ENCODE measurements around the gene RFNG. TPM values are rescaled to one million over a fixed set of nuclear protein-coding genes. Genes with fewer than 3 reads are reported as not detected.

RFNG gene
- total RNA-seq, 1 donor from 2014 or later: 21.1 TPM

DNA sequence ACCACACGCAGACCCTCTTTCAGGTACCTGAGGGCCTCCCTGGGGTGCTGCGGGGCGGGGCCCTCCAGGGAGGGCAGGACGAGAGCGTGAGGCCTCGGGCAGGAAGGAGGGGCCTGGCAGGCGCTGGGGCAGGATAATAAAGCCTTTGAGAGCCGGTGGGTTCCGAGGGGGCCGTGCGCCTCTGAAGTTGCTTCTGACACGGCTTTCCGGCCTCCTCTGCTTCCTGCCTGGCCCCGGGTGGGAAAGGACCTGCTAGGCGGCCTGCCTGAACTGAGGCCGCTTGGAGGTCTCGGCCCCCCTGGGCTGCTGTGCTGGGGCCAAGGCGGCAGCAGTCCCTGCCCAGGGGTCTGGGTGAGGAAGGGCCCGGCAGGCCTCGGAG is 39.4 kb downstream of the RFNG start:
- no peaks in the 10 kb centered on the region for H3K27me3 ChIP-seq (ENCODE audit: low read depth)
- H3K27ac ChIP-seq (replicated peaks): peak overlapping the region; percentile 96
- H3K9me3 ChIP-seq (replicated peaks): no peaks in the 10 kb centered on the region
- TF ChIP-seq, protein P1, sequence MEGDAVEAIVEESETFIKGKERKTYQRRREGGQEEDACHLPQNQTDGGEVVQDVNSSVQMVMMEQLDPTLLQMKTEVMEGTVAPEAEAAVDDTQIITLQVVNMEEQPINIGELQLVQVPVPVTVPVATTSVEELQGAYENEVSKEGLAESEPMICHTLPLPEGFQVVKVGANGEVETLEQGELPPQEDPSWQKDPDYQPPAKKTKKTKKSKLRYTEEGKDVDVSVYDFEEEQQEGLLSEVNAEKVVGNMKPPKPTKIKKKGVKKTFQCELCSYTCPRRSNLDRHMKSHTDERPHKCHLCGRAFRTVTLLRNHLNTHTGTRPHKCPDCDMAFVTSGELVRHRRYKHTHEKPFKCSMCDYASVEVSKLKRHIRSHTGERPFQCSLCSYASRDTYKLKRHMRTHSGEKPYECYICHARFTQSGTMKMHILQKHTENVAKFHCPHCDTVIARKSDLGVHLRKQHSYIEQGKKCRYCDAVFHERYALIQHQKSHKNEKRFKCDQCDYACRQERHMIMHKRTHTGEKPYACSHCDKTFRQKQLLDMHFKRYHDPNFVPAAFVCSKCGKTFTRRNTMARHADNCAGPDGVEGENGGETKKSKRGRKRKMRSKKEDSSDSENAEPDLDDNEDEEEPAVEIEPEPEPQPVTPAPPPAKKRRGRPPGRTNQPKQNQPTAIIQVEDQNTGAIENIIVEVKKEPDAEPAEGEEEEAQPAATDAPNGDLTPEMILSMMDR (IDR thresholded peaks at IDR 0.05; ENCODE audit: borderline replicate concordance): no peak
- intact Hi-C loops (cut with micrococcal nuclease): no loop called here
- H3K4me3 ChIP-seq: no peak overlapping the region
- H3K4me1 ChIP-seq: peaks cover 53% of the 10 kb centered on the region
- H3K36me3 ChIP-seq: no peaks in the 10 kb centered on the region
- DNase-seq: no peak

DNA sequence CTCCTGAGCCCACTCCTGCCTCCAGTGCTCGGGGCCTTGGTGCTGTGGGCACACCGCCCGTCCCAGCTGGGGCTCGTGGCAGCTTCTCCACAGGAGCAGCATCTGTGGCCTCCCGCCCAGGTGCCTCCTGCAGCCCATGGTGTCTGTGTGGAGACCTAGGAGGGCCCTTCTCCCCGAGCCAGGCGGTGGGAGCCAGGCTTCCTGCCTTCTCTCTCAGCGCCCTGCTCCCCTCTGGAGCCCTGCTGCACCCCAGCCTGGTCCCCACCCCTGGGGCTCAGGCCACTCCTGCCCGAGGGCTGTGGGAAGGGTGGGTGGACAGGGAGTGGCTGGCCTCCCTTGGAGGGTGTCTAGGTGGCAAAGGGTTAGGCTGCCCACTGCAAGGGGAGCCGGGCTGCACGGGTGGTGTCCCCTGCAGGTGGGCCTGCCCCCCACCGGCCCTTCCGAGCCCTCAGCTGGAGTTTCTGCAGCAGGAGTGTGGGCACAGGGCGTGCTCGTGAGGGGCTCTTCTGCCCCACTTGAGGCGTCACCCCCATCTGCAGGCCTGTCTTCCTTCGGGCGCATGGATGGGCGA is 39.9 kb downstream of the RFNG start:
- H3K4me1 ChIP-seq: peaks cover 58% of the 10 kb centered on the region
- no peaks in the 10 kb centered on the region for H3K36me3 ChIP-seq
- H3K4me3 ChIP-seq: no peak overlapping the region
- H3K27ac ChIP-seq (replicated peaks): peak overlapping the region; percentile 96
- intact Hi-C loops (cut with micrococcal nuclease): no loop called here
- TF ChIP-seq, protein P1 (IDR thresholded peaks at IDR 0.05; ENCODE audit: borderline replicate concordance): no peak
- H3K27me3 ChIP-seq (ENCODE audit: low read depth): no peaks in the 10 kb centered on the region
- no peaks in the 10 kb centered on the region for H3K9me3 ChIP-seq (replicated peaks)
- DNase-seq: no peak

DNA sequence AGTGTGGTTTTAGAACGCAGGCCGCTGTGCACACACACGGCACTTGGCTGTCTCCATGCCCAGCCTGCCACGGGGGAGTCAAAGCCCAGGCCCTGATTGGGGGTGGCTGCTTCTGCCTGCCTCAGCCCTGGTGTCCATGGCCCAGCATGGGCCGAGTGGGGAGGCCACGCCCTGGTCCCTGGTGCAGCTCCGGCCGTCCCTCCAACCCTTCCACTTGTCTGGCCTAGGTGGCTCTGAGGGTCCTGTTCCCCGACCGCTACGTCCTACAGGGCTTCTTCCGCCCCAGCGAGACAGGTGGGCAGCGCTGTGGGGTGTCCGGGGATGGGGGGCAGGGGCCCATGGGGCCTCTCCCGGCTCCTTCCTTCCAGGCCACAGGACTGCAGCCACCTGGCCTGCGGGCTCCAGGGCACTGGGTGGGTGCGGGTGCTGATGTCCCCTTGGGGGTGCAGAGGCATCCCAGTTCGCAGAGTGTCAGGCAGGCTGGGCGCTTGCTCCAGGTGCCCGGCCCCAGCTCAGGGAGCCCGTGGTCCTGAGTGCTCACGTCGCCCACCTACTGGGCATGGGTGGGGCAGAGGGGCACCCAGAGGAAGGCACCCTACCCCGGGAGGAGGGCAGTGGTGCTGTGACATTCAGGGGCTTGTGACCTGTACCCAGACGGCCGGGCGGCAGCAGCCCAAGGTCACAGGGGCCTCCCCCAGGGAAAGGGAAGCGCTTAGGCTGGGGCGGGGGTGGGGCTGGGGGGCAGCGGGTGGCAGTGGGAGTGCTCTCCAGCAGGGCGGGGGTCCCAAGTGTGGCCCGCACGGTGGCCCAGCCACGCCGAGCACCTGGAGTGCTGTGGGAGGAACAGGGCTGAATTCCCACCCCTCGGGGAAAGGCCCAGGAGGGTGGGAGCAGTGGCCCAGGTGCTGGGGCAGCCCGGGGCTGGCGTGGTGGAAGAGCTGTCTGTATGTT is 40.8 kb downstream of the RFNG start:
- no peak for DNase-seq
- Histone ChIP-seq H3K27me3 (ENCODE audit: low read depth) (no peaks in the 10 kb centered on the region), H3K4me1 (peaks cover 67% of the 10 kb centered on the region), H3K4me3 (no peak overlapping the region), H3K36me3 (no peaks in the 10 kb centered on the region), H3K27ac (replicated peaks) (no peak overlapping the region), H3K9me3 (replicated peaks) (no peaks in the 10 kb centered on the region)
- intact Hi-C loops (cut with micrococcal nuclease): no loop called here
- TF ChIP-seq, protein P1 (IDR thresholded peaks at IDR 0.05; ENCODE audit: borderline replicate concordance): no peak

GRCh38 chr17:82009413-82009812 is 42.2 kb downstream of the RFNG start:
- Histone ChIP-seq H3K9me3 (replicated peaks) (no peaks in the 10 kb centered on the region), H3K27me3 (ENCODE audit: low read depth) (no peaks in the 10 kb centered on the region), H3K27ac (replicated peaks) (no peak overlapping the region), H3K4me3 (no peak overlapping the region), H3K36me3 (no peaks in the 10 kb centered on the region), H3K4me1 (peaks cover 64% of the 10 kb centered on the region)
- intact Hi-C loops (cut with micrococcal nuclease): no loop called here
- no peak for DNase-seq
- TF ChIP-seq, protein P1 (IDR thresholded peaks at IDR 0.05; ENCODE audit: borderline replicate concordance): no peak

- H3K4me3 ChIP-seq: no peak overlapping the region
- H3K9me3 ChIP-seq (replicated peaks): no peaks in the 10 kb centered on the region
- peaks cover 62% of the 10 kb centered on the region for H3K4me1 ChIP-seq
- intact Hi-C loops (cut with micrococcal nuclease): no loop called here
- H3K36me3 ChIP-seq: no peaks in the 10 kb centered on the region
- H3K27me3 ChIP-seq (ENCODE audit: low read depth): no peaks in the 10 kb centered on the region
- no peak overlapping the region for H3K27ac ChIP-seq (replicated peaks)
- DNase-seq: peak; percentile 51
- TF ChIP-seq, protein P1 (IDR thresholded peaks at IDR 0.05; ENCODE audit: borderline replicate concordance): no peak
Measured at GRCh38 chr17:82008941-82009405, 42.6 kb downstream of the RFNG start.
